Kidney tubule cell (primary cell): Measurements from ENCODE around the gene FOXK1.
"Not testable (repeated sequence)": the region's sequence is repeated elsewhere in the genome, so short reads cannot be mapped to it uniquely, and the experiment has no call there.

Source experiments
- DNase-seq: peaks from one replicate; pipeline ENCODE4 v3.0.0-alpha.2; 2018; ENCODE audit warnings: low spot score

FOXK1 gene

GRCh38 chr7:4667776-4668509 is 14.2 kb upstream of the FOXK1 start:
- no peak for DNase-seq

- no peak for DNase-seq
Observed at GRCh38 chr7:4668510-4668847, 13.6 kb upstream of the FOXK1 start.

GRCh38 chr7:4670791-4671190 is 11.3 kb upstream of the FOXK1 start:
- no peak for DNase-seq

DNA sequence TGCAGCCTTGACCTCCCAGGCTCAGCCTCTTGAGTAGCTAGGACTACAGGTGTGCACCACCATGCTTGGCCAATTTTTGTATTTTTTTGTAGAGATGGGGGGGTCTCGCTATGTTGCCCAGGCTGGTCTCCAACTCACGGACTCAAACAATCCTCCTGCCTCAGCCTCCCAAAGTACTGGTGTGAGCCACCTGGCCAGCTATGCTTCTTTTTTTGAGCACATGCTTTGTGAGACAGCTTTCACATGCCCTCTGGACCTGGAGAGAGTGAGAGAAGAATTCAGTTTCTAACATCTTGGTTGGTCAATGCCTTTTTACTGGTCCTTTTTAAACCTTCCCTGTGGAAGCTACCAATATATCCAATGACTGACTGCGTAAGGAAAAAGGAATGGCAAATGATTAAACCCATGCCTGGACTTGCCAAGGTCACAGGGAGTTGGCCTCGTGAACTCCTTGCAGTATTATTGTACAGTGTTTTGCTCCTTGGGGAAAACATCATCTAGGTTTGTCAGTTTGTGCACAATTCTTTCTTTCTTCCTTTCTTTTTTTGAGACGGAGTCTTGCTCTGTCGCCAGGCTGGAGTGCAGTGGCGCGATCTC is 6.2 kb upstream of the FOXK1 start:
- no peak for DNase-seq

- not testable (repeated sequence) for DNase-seq
Observed at GRCh38 chr7:4677518-4677917, 4.6 kb upstream of the FOXK1 start.

DNA sequence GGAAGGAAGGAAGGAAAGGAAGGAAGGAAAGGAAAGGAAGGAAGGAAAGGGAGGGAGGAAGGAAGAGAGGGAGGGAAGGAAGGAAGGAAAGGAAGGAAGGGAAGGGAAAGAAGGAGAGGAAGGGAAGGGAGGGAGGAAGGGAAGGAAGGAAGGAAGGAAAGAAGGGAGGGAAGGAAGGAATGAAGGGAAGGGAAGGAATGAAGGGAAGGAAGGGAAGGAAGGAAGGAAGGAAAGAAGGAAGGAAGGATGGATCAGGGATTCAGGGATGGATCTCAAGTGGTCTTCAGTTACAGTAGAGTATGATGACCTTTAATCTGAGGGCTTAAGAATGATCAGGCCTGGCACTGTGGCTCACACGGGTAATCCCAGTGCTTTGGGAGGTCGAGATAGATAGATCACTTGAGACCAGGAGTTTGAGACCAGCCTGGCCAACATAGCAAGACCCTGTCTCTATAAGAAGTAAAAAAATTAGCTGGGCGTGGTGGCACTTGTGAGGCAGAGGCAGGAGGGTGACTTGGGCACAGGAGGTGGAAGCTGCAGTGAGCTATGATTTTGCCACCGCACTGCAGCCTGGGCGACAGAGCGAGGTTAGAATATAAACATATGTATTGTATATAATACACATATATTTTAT is 760 bp upstream of the FOXK1 start:
- no peak for DNase-seq

GRCh38 chr7:4682621-4683042 is 537 bp downstream of the FOXK1 start:
- DNase-seq, result peak; percentile 68

GRCh38 chr7:4683043-4683883 is 1.2 kb downstream of the FOXK1 start:
- no peak for DNase-seq

GRCh38 chr7:4683884-4684565 is 1.9 kb downstream of the FOXK1 start:
- peak; percentile 93 for DNase-seq

DNA sequence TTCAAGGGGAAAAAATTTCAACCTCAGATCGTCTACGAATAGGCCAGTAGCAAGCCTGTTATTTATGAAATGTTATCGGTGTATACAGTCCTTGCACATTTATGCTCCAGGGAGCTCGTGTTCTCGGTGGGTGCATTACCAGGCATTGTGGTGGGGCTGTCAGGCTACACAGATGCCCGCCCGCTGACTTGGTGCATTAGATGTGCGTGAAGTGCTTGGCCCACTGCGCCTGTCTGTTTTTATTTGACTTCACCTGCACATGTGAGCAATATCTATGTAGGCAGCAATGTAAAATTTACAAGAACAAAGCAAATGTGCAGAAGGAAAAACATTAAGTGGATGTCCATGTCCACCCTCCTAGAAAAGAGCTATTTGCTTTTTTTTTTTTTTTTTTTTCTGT is 2.8 kb downstream of the FOXK1 start:
- DNase-seq, result no peak

- DNase-seq, result not testable (repeated sequence)
Observed at GRCh38 chr7:4685676-4686075, 3.6 kb downstream of the FOXK1 start.

DNA sequence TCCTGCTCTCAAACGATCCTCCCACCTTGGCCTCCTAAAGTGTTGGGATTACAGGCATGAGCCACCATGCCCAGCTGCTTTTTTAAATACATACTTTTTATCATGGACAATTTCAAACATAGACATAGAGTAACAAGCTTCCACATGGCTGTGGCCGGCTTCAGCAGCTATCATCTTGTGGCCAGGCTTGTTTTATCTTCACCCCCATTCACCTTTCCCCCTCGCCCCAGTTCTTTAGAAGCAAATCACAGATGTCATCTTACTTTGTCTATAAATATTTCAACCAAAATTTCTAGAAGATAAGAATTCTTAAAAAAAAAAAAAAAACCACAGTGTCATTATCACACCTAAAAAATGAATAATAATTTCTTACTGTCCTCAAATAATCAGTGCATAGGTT is 5.9 kb downstream of the FOXK1 start:
- DNase-seq, result no peak

- DNase-seq, result peak; percentile 83
Observed at GRCh38 chr7:4689151-4689550, 7.1 kb downstream of the FOXK1 start.

DNA sequence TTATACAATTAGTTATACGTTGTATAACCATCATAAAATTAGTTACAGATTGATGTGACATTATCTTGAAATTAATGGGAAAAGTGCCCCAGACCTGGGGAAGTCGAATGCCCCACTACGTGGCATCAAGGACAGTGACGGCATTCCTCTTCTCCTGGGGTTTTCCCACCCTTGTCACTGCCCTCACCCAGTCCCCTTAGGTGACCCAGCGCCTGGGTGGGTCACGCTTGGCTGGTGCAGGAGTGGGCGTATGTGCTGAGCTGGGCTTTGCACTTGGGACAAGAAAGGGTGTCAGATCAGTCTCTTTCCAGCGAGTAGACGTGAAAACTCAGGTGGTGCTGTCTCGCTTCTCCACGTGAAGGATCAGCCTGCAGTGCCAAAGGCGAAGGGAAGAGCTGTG is 7.6 kb downstream of the FOXK1 start:
- DNase-seq, result peak; percentile 76

- no peak for DNase-seq
Observed at GRCh38 chr7:4690953-4691856, 9.1 kb downstream of the FOXK1 start.

GRCh38 chr7:4692055-4692454 is 10.0 kb downstream of the FOXK1 start:
- DNase-seq, result no peak

- DNase-seq, result not testable (repeated sequence)
Observed at GRCh38 chr7:4692622-4693021, 10.5 kb downstream of the FOXK1 start.

DNA sequence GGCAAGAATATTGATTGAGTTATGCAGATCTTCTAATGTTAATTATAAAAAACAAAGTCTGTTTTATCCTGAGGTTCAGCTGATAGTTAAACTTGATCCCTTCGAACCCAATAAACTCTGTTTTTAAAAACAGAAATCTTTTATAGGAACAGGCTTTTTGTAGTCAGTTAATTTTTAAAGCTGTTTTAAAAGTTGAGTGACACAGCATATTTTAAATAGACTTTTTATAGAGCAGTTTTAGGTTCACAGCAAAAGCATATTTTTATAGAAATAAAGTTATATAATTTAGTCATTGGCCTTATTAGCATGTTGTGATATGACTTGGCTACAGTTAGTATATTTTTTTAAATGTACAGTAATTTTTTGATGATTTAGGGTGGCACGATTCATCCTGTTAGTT is 11.1 kb downstream of the FOXK1 start:
- no peak for DNase-seq

- no peak for DNase-seq
Observed at GRCh38 chr7:4693749-4694148, 11.7 kb downstream of the FOXK1 start.

DNA sequence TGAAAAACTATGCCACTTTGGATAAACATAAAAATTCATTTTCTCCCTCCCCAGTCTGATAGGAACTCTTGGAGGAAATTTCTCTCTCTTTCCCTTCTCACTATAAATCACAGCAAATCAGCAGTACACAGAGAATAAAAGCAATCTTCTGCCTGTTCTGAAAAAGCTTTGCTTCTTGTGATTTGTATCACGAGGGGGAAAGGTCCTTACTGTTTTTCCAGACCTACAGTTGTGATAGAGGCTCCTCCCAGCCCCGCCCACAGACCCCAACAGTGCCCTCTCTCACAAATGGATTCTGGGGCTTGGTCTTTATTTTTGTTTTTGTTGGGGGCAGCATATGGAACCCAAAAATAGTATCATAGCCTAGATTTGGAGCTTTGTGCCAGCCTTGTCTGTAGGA is 12.2 kb downstream of the FOXK1 start:
- no peak for DNase-seq

DNA sequence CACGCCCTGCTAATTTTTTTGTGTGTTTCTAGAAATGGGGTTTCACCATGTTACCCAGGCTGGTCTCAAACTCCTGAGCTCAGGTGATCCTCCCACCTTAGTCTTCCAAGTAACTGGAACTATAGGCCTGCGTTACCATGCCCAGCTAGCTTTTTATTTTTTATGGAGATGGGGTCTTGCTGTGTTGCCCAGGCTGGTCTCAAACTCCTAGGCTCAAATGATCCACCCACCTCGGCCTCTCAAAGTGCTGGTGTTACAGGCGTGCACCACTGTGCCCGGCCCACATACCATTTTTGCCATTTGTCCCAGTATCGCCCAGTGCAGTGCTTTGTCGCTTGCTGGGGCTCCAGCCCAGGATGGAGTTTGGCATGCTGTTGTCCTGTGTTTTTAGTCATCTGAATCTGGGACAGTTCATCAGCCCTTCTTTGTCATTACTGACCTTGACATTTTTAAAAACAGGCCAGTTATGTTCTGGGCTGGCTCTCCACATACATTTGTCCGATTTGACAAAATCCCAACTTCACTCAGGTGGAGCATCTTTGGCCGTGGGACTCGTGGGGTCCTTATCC is 16.7 kb downstream of the FOXK1 start:
- no peak for DNase-seq
